Measurements from ENCODE around the gene LRCH4.
A peak's percentile ranks its signal among the peaks of the same experiment; 100 is the strongest.
"Not testable (repeated sequence)": the region's sequence is repeated elsewhere in the genome, so short reads cannot be mapped to it uniquely, and the experiment has no call there.

The LRCH4 gene

DNA sequence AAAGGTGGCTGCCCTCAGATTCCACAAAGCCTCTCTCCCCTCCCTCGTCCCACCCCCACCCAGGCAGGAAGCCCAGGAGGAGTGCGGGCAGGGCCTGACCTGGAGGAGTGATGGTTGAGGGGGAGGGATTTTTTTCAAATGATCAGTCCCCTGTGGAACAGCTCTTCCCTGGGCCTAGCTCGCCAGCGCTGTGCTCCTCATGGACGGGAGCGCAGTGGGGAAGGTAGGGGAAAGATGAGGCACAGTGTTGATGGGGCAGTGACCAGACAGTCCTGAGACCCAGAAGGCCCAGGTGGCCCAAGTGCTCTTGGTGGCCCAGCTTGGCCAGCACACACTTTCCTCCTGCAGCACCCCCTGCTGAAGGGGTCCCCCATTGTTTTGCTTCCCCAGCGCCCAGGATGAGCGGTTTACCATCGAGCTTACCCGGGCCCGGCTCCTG, 20.8 kb downstream of the LRCH4 start:
- Histone ChIP-seq H3K27me3 (ENCODE audit: low read length) (no peaks in the 10 kb centered on the region), H3F3A (ENCODE audit: insufficient read depth) (no peaks in the 10 kb centered on the region), H2AFZ (ENCODE audit: low read depth, low read length, severe bottlenecking) (no peak overlapping the region), H3K79me2 (ENCODE audit: insufficient read depth, low read length) (no peaks in the 10 kb centered on the region), H3K4me3 (ENCODE audit: insufficient read depth, low read length, poor library complexity, severe bottlenecking) (no peak overlapping the region), H3K9ac (ENCODE audit: low read length) (no peak overlapping the region), H3K9me2 (replicated peaks; ENCODE audit: insufficient read depth, low read length) (no peaks in the 10 kb centered on the region), H3K9me3 (ENCODE audit: insufficient read depth, low read length) (no peaks in the 10 kb centered on the region), H3K36me3 (ENCODE audit: low read length) (no peaks in the 10 kb centered on the region), H4K20me1 (ENCODE audit: low read depth, low read length) (no peaks in the 10 kb centered on the region), H3K4me2 (ENCODE audit: low read depth, low read length, poor library complexity, severe bottlenecking) (no peak overlapping the region), H3K27ac (ENCODE audit: low read depth, low read length) (no peak overlapping the region)
- TF ChIP-seq, protein P1, sequence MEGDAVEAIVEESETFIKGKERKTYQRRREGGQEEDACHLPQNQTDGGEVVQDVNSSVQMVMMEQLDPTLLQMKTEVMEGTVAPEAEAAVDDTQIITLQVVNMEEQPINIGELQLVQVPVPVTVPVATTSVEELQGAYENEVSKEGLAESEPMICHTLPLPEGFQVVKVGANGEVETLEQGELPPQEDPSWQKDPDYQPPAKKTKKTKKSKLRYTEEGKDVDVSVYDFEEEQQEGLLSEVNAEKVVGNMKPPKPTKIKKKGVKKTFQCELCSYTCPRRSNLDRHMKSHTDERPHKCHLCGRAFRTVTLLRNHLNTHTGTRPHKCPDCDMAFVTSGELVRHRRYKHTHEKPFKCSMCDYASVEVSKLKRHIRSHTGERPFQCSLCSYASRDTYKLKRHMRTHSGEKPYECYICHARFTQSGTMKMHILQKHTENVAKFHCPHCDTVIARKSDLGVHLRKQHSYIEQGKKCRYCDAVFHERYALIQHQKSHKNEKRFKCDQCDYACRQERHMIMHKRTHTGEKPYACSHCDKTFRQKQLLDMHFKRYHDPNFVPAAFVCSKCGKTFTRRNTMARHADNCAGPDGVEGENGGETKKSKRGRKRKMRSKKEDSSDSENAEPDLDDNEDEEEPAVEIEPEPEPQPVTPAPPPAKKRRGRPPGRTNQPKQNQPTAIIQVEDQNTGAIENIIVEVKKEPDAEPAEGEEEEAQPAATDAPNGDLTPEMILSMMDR (IDR thresholded peaks at IDR 0.05; ENCODE audit: insufficient read depth, low read length, poor library complexity, severe bottlenecking): no peak
- no peak for TF ChIP-seq EZH2phosphoT487 (conservative IDR thresholded peaks at IDR 0.05; ENCODE audit: low read length)

DNA sequence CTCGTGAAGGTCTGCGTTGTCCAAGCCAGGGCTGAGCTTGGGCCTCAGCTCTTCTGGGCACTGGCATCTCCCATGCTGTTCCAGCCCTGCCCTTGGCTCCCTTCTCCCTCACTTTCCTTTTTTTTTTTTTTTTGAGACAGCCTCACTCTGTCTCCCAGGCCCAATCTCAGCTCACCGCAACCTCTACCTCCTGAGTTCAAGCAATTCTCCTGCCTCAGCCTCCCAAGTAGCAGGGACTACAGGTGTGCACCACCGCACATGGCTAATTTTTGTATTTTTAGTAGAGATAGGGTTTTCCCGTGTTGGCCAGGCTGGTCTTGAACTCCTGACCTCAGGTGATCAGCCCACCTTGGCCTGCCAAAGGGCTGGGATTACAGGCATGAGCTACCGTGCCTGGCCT, 21.5 kb downstream of the LRCH4 start:
- not testable (repeated sequence) for H3K4me3 ChIP-seq (ENCODE audit: insufficient read depth, low read length, poor library complexity, severe bottlenecking); H3K27ac ChIP-seq (ENCODE audit: low read depth, low read length); H3K36me3 ChIP-seq (ENCODE audit: low read length); H3K27me3 ChIP-seq (ENCODE audit: low read length); H3K4me2 ChIP-seq (ENCODE audit: low read depth, low read length, poor library complexity, severe bottlenecking); H3K9me2 ChIP-seq (replicated peaks; ENCODE audit: insufficient read depth, low read length); H3K9ac ChIP-seq (ENCODE audit: low read length); H2AFZ ChIP-seq (ENCODE audit: low read depth, low read length, severe bottlenecking); H3K9me3 ChIP-seq (ENCODE audit: insufficient read depth, low read length); H4K20me1 ChIP-seq (ENCODE audit: low read depth, low read length); H3F3A ChIP-seq (ENCODE audit: insufficient read depth); H3K79me2 ChIP-seq (ENCODE audit: insufficient read depth, low read length)

DNA sequence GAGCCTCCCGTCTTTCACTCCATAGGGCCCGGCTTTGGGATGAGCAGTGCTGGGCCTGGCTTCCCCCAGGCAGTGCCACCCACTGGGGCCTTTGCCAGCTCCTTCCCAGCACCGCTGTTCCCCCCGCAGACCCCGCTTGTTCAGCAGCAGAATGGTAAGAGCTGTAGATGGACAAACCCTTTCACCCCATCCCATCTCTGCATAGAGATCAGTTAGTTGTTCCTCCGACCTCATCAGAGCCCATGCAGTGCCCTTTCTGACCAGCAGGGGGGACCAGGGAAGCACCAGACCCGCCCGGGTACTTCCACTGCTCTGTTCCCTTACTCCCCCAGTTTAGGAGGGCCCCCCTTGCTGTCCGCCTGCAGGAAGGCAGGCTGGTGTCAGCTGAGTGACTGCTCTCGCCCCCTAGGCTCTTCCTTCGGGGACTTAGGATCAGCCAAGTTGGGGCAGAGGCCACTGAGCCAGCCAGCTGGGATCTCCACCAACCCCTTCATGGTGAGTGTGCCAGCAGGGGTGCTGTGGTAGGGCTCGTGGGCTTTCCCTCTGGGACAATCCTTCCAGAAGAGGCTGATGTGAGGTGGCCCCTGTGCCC, 22.0 kb downstream of the LRCH4 start:
- no peak overlapping the region for H3K9ac ChIP-seq (ENCODE audit: low read length)
- H4K20me1 ChIP-seq (ENCODE audit: low read depth, low read length): no peaks in the 10 kb centered on the region
- no peaks in the 10 kb centered on the region for H3F3A ChIP-seq (ENCODE audit: insufficient read depth)
- no peak overlapping the region for H2AFZ ChIP-seq (ENCODE audit: low read depth, low read length, severe bottlenecking)
- no peak overlapping the region for H3K4me2 ChIP-seq (ENCODE audit: low read depth, low read length, poor library complexity, severe bottlenecking)
- no peaks in the 10 kb centered on the region for H3K9me2 ChIP-seq (replicated peaks; ENCODE audit: insufficient read depth, low read length)
- no peaks in the 10 kb centered on the region for H3K79me2 ChIP-seq (ENCODE audit: insufficient read depth, low read length)
- H3K9me3 ChIP-seq (ENCODE audit: insufficient read depth, low read length): no peaks in the 10 kb centered on the region
- no peak overlapping the region for H3K4me3 ChIP-seq (ENCODE audit: insufficient read depth, low read length, poor library complexity, severe bottlenecking)
- no peak for TF ChIP-seq EZH2phosphoT487 (conservative IDR thresholded peaks at IDR 0.05; ENCODE audit: low read length)
- TF ChIP-seq, protein P1 (IDR thresholded peaks at IDR 0.05; ENCODE audit: insufficient read depth, low read length, poor library complexity, severe bottlenecking): peak; percentile 99
- no peaks in the 10 kb centered on the region for H3K27me3 ChIP-seq (ENCODE audit: low read length)
- no peaks in the 10 kb centered on the region for H3K36me3 ChIP-seq (ENCODE audit: low read length)
- no peak overlapping the region for H3K27ac ChIP-seq (ENCODE audit: low read depth, low read length)

DNA sequence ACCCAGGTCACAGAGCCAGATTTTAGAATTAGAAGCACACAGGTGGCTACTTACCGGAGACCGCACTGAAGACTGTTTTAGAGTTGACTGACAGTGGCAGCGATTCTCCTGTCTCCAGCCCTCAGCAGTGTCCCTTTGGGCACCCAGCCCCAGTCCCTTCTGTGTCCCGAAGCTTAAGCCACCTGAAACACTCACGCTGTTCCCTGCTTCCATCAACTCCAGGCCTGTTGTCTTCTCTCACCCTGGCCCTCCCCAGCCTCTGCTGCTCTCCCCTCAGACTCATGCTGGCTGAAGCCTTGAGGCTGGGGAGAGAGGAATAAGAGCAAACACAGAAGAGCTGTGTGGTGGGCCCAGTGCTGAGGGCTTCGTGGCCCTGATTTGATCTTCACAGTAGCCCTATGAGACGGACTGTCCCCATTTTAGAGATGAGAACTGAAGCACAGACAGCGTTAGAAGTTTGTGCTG, 22.8 kb downstream of the LRCH4 start:
- no peak overlapping the region for H3K4me2 ChIP-seq (ENCODE audit: low read depth, low read length, poor library complexity, severe bottlenecking)
- H2AFZ ChIP-seq (ENCODE audit: low read depth, low read length, severe bottlenecking): no peak overlapping the region
- no peak overlapping the region for H3K27ac ChIP-seq (ENCODE audit: low read depth, low read length)
- no peaks in the 10 kb centered on the region for H4K20me1 ChIP-seq (ENCODE audit: low read depth, low read length)
- H3K9me3 ChIP-seq (ENCODE audit: insufficient read depth, low read length): no peaks in the 10 kb centered on the region
- TF ChIP-seq, protein P1 (IDR thresholded peaks at IDR 0.05; ENCODE audit: insufficient read depth, low read length, poor library complexity, severe bottlenecking): no peak
- TF ChIP-seq EZH2phosphoT487 (conservative IDR thresholded peaks at IDR 0.05; ENCODE audit: low read length): no peak
- no peaks in the 10 kb centered on the region for H3K27me3 ChIP-seq (ENCODE audit: low read length)
- no peak overlapping the region for H3K4me3 ChIP-seq (ENCODE audit: insufficient read depth, low read length, poor library complexity, severe bottlenecking)
- H3F3A ChIP-seq (ENCODE audit: insufficient read depth): no peaks in the 10 kb centered on the region
- no peaks in the 10 kb centered on the region for H3K79me2 ChIP-seq (ENCODE audit: insufficient read depth, low read length)
- no peak overlapping the region for H3K9ac ChIP-seq (ENCODE audit: low read length)
- no peaks in the 10 kb centered on the region for H3K9me2 ChIP-seq (replicated peaks; ENCODE audit: insufficient read depth, low read length)
- H3K36me3 ChIP-seq (ENCODE audit: low read length): no peaks in the 10 kb centered on the region

Measured in SU-DHL-6 (cell line).